Measurements from ENCODE around the gene MARCHF10.

MARCHF10 gene

GRCh38 chr17:62755141-62755851 lies 52.8 kb downstream of the MARCHF10 start:
- no peak for TF ChIP-seq CTCF (IDR thresholded peaks at IDR 0.05; ENCODE audit: low read depth, low read length, missing control alignments)
- DNase-seq (ENCODE audit: extremely low read depth, low read depth) = no peak
- H3K4me3 ChIP-seq (replicated peaks; ENCODE audit: low read depth, low read length) = no peak overlapping the region

GRCh38 chr17:62754631-62755030 lies 53.5 kb downstream of the MARCHF10 start:
- DNase-seq (ENCODE audit: extremely low read depth, low read depth) = no peak
- no peak for TF ChIP-seq CTCF (IDR thresholded peaks at IDR 0.05; ENCODE audit: low read depth, low read length, missing control alignments)
- H3K4me3 ChIP-seq (replicated peaks; ENCODE audit: low read depth, low read length) = no peak overlapping the region

DNA sequence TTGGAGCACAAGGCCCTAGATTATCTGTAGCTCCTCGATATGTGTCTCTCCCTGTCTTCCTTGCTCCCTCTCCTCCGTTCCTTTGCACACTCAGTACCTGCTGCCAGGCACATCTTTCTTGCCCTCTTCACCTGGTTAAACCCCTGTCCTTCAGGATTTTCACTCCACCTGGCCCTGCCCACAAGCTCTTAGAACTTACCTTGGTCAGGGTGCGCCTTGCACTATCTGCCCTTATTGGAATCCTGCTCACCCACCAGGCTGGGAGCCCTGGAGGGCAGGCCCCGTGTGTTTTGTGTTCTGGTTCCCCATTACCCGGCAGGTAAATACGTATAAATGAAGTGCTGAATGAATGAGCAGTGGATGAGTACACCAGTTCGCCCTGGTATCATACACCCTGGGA lies 54.6 kb downstream of the MARCHF10 start:
- no peak overlapping the region for H3K4me3 ChIP-seq (replicated peaks; ENCODE audit: low read depth, low read length)
- no peak for DNase-seq (ENCODE audit: extremely low read depth, low read depth)
- TF ChIP-seq CTCF (IDR thresholded peaks at IDR 0.05; ENCODE audit: low read depth, low read length, missing control alignments) = no peak

- TF ChIP-seq CTCF (IDR thresholded peaks at IDR 0.05; ENCODE audit: low read depth, low read length, missing control alignments) = no peak
- no peak for DNase-seq (ENCODE audit: extremely low read depth, low read depth)
- H3K4me3 ChIP-seq (replicated peaks; ENCODE audit: low read depth, low read length) = no peak overlapping the region
Measured at GRCh38 chr17:62751060-62751691, 56.9 kb downstream of the MARCHF10 start.

- no peak for DNase-seq (ENCODE audit: extremely low read depth, low read depth)
- no peak for TF ChIP-seq CTCF (IDR thresholded peaks at IDR 0.05; ENCODE audit: low read depth, low read length, missing control alignments)
- no peak overlapping the region for H3K4me3 ChIP-seq (replicated peaks; ENCODE audit: low read depth, low read length)
Measured at GRCh38 chr17:62750631-62751051, 57.5 kb downstream of the MARCHF10 start.

DNA sequence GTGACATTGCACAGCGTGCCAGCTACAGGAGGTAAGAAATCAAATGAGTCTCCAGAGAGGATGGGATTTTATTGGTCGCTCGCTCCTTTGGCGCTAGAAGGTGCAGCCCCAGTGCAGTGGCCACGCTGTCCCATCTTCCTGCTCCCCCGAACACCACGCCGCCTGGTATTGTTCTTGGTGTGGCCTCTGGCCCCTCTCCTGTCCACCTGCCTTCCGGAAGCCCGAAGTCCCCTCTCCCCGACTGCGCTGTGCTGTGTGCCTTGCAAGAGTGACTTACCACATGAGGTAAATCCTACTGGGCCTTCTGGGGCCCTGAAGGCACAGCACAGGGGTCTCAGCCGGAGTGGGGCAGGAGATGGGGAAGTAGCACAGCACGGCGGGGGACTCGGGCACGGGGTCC lies 58.2 kb downstream of the MARCHF10 start:
- DNase-seq (ENCODE audit: extremely low read depth, low read depth) = no peak
- no peak overlapping the region for H3K4me3 ChIP-seq (replicated peaks; ENCODE audit: low read depth, low read length)
- no peak for TF ChIP-seq CTCF (IDR thresholded peaks at IDR 0.05; ENCODE audit: low read depth, low read length, missing control alignments)

Measured in HFF-Myc (cell line).